Fibroblast of lung (primary cell): ENCODE results near the gene IFIT1B.

Experiments
- CTCF ChIP-seq, 2 donors: IDR thresholded peaks in 1 of 2; conservative IDR thresholded peaks in 1 of 2; 1 replicate in 1 of 2; 2 replicates in 1 of 2; pipeline ENCODE4 v1.5.1; 2011 to 2012; ENCODE audit warnings: low read length in 2 of 2, control low read depth in 1 of 2, inconsistent platforms in 1 of 2, low read depth in 1 of 2, mild to moderate bottlenecking in 1 of 2
- EZH2 ChIP-seq: IDR thresholded peaks from 2 replicates; pipeline ENCODE4 v1.5.1; 2012; ENCODE audit warnings: low read length, control low read depth, mild to moderate bottlenecking; ENCODE audit errors: missing control alignments

GRCh38 chr10:89377705-89378637, at the start of gene IFIT1B:
- TF ChIP-seq CTCF (conservative IDR thresholded peaks at IDR 0.05 in 1 of 2, IDR thresholded peaks at IDR 0.05 in 1 of 2; ENCODE audit: low read depth in 1 of 2, low read length in 2 of 2) (no peak), EZH2 (no peak)
